Smooth muscle cell (in vitro differentiated cells): ENCODE results near the gene RFXAP. TPM values are rescaled to one million over a fixed set of nuclear protein-coding genes. Genes with fewer than 3 reads are reported as not detected.

Experiments used
- DNase-seq: peaks from one replicate; lab custom pipeline; 2025; ENCODE audit not compliant: unreplicated experiment; lab: John Stamatoyannopoulos, UW
- H2AFZ ChIP-seq: fragments of 200-600 bp; sonication (generic); 2 replicates; pipeline ENCODE4 v1.6.0; 2016; ENCODE audit warnings: antibody characterized with exemption, low read depth, mild to moderate bottlenecking
- H3F3A ChIP-seq: fragments of 200-600 bp; sonication (generic); 2 replicates; pipeline ENCODE4 v1.6.0; 2017; ENCODE audit warnings: antibody characterized with exemption, low read depth
- H3K27ac ChIP-seq: fragments of 200-600 bp; sonication (generic); 2 replicates; pipeline ENCODE4 v1.5.1; 2016; ENCODE audit warnings: low read depth, mild to moderate bottlenecking
- H3K27me3 ChIP-seq: fragments of 200-600 bp; sonication (generic); 2 replicates; pipeline ENCODE4 v1.6.1; 2016; ENCODE audit warnings: low read depth, mild to moderate bottlenecking
- H3K36me3 ChIP-seq: fragments of 200-600 bp; sonication (generic); 2 replicates; pipeline ENCODE4 v1.5.1; 2016; ENCODE audit warnings: low read depth
- H3K4me1 ChIP-seq: fragments of 200-600 bp; sonication (generic); 2 replicates; pipeline ENCODE4 v1.5.1; 2016; ENCODE audit warnings: low read depth
- H3K4me2 ChIP-seq: fragments of 200-600 bp; sonication (generic); 2 replicates; pipeline ENCODE4 v1.6.0; 2016; ENCODE audit warnings: mild to moderate bottlenecking
- H3K4me3 ChIP-seq: fragments of 200-600 bp; sonication (generic); 2 replicates; pipeline ENCODE4 v1.5.1; 2016; ENCODE audit warnings: mild to moderate bottlenecking
- H3K79me2 ChIP-seq: fragments of 200-600 bp; sonication (generic); 2 replicates; pipeline ENCODE4 v1.6.0; 2016; ENCODE audit warnings: low read depth, mild to moderate bottlenecking
- H3K9ac ChIP-seq: fragments of 200-600 bp; sonication (generic); 2 replicates; pipeline ENCODE4 v1.6.0; 2016; ENCODE audit warnings: low read depth
- H3K9me3 ChIP-seq: fragments of 200-600 bp; sonication (generic); replicated peaks from 2 replicates; pipeline ENCODE4 v1.5.1; 2016; ENCODE audit warnings: low read depth
- H4K20me1 ChIP-seq: fragments of 200-600 bp; sonication (generic); 2 replicates; pipeline ENCODE4 v1.6.0; 2016; ENCODE audit warnings: low read depth
- CTCF ChIP-seq: fragments of 200-600 bp; sonication (generic); IDR thresholded peaks from 2 replicates; pipeline ENCODE4 v1.5.1; 2017; ENCODE audit warnings: borderline replicate concordance, mild to moderate bottlenecking, antibody characterized with exemption; ENCODE audit not compliant: insufficient read depth, poor library complexity, severe bottlenecking
- WGBS: methylation state at CpG from one replicate; pipeline ENCODE4 v1.1.7; 2016; ENCODE audit warnings: low lambda C conversion rate; 5-methylcytosine and 5-hydroxymethylcytosine counted together
- polyA plus RNA-seq: library from polyadenylated mRNA; unstranded; fragments of >200 nt; fragmentation: Nextera tagmentation; extraction: Ambion mirVana; gene quantifications from 2 replicates; pipeline ENCODE4 v1.2.1, GENCODE V29; 2016
- total RNA-seq: library from RNA; depleted of rRNA; stranded (reverse); fragments of >200 nt; gene quantifications from 2 replicates; pipeline ENCODE4 v1.2.3, GENCODE V29; 2014

The RFXAP gene
- total and polyA plus RNA-seq, 2 experiments from 2014 or later, result 0.81 to 2.9 TPM

DNA sequence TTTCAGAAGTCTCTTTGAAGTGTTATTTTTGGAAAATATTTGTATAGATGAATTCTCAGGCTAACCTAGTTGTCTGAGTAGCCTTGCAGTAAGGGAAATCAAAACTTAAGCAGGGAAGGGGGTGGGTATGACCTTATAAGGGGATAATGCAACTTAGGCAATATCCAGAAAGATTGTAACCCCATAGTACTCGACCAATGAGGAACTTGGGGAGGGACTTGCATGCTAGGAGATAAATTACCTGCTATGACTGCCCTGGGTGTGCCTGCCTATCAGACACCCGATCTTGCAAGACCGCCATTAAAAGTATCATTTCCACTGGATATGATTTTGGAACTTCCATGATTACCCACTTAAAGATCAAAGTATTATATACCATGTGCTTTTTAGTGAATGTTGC, 23.0 kb upstream of the RFXAP start:
- no peaks in the 10 kb centered on the region for H3F3A ChIP-seq
- H3K4me2 ChIP-seq, result no peak overlapping the region
- H4K20me1 ChIP-seq, result no peaks in the 10 kb centered on the region
- H3K4me3 ChIP-seq, result no peak overlapping the region
- H3K27ac ChIP-seq, result no peak overlapping the region
- H3K79me2 ChIP-seq, result no peaks in the 10 kb centered on the region
- H3K36me3 ChIP-seq, result no peaks in the 10 kb centered on the region
- H3K4me1 ChIP-seq, result no peaks in the 10 kb centered on the region
- no peak for DNase-seq
- H3K27me3 ChIP-seq, result no peaks in the 10 kb centered on the region
- 86% methylated on average over 3 of the region's 3 CpGs for WGBS
- TF ChIP-seq CTCF, result no peak
- no peaks in the 10 kb centered on the region for H3K9me3 ChIP-seq
- H2AFZ ChIP-seq, result no peak overlapping the region
- no peak overlapping the region for H3K9ac ChIP-seq

GRCh38 chr13:36801035-36801434, 18.0 kb upstream of the RFXAP start:
- H3K79me2 ChIP-seq, result no peaks in the 10 kb centered on the region
- H3K9me3 ChIP-seq, result no peaks in the 10 kb centered on the region
- no peak overlapping the region for H3K9ac ChIP-seq
- H3K27me3 ChIP-seq, result no peaks in the 10 kb centered on the region
- H3K4me3 ChIP-seq, result no peak overlapping the region
- no peak overlapping the region for H2AFZ ChIP-seq
- no peak overlapping the region for H3K4me2 ChIP-seq
- no peaks in the 10 kb centered on the region for H3K36me3 ChIP-seq
- 56% methylated on average over 3 of the region's 3 CpGs for WGBS
- H3F3A ChIP-seq, result no peaks in the 10 kb centered on the region
- no peak for DNase-seq
- TF ChIP-seq CTCF, result no peak
- H3K27ac ChIP-seq, result no peak overlapping the region
- H3K4me1 ChIP-seq, result no peaks in the 10 kb centered on the region
- H4K20me1 ChIP-seq, result no peaks in the 10 kb centered on the region

DNA sequence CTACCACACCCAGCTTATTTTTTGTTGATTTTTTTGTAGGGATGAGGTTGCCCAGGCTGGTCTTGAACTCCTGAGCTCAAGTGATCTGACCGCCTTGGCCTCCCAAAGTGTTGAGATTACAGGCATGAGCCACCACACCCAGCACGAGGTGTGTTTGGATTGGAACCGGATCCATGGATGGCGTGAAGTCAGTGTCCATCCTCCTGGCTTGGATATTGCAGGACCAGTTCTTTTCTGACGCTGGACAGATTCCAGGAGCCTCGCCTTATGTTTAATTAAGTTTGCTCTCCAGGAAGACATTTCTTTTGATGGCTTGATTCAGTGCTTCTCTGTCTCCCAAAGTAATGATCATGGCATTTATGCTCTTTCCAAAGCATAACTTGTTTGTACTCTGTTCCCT, 14.4 kb upstream of the RFXAP start:
- Histone ChIP-seq H3K36me3 (no peaks in the 10 kb centered on the region), H3K9me3 (no peaks in the 10 kb centered on the region), H3K9ac (no peak overlapping the region), H2AFZ (no peak overlapping the region), H3F3A (no peaks in the 10 kb centered on the region), H3K79me2 (no peaks in the 10 kb centered on the region), H3K4me2 (no peak overlapping the region), H3K4me1 (no peaks in the 10 kb centered on the region), H3K4me3 (no peak overlapping the region), H4K20me1 (no peaks in the 10 kb centered on the region), H3K27ac (no peak overlapping the region), H3K27me3 (no peaks in the 10 kb centered on the region)
- TF ChIP-seq CTCF, result no peak
- WGBS, result 91% methylated on average over 6 of the region's 6 CpGs
- no peak for DNase-seq

GRCh38 chr13:36806102-36806501, 12.9 kb upstream of the RFXAP start:
- 96% methylated on average over 2 of the region's 2 CpGs for WGBS

More at GRCh38 chr13:36806102-36806501, 12.9 kb upstream of the RFXAP start:
- no peak for DNase-seq
- H3K9me3 ChIP-seq, result no peaks in the 10 kb centered on the region
- no peak overlapping the region for H3K9ac ChIP-seq
- H3K27me3 ChIP-seq, result no peaks in the 10 kb centered on the region
- no peaks in the 10 kb centered on the region for H3K4me1 ChIP-seq
- no peak overlapping the region for H3K4me2 ChIP-seq
- H3F3A ChIP-seq, result no peaks in the 10 kb centered on the region
- no peaks in the 10 kb centered on the region for H3K79me2 ChIP-seq
- no peaks in the 10 kb centered on the region for H3K36me3 ChIP-seq
- no peak for TF ChIP-seq CTCF
- H3K27ac ChIP-seq, result no peak overlapping the region
- no peaks in the 10 kb centered on the region for H4K20me1 ChIP-seq
- H3K4me3 ChIP-seq, result no peak overlapping the region
- H2AFZ ChIP-seq, result no peak overlapping the region
